ENCODE measurements around the gene RFTN1.

The RFTN1 gene

DNA sequence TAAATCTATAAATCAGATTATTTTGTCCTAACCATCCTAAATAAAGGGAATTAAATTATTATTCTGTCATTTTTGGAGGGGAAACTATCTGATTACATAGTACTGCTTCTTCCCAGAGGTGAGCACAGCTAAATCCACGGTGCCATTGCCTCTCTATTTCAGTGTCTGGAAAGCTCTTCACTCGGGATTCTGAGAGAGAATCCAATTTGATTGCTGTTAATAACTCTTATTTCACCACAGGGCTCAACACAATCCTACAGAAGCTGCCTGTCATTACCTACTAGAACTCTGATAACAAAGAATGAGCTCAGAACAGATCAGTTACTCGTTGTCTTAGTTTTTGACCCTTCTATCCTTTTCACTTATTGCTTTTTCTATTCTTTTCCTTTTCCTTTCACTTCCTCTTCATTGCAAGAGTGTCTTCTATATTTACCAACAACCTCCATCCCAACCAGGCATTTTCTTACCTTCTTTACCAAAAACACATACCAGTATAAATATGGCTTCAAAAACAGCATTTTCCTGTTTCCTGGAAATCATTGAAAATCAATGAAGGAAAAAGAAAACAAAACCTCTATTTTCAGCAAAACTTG lies 218.1 kb downstream of the RFTN1 start:
- no peak for DNase-seq

DNA sequence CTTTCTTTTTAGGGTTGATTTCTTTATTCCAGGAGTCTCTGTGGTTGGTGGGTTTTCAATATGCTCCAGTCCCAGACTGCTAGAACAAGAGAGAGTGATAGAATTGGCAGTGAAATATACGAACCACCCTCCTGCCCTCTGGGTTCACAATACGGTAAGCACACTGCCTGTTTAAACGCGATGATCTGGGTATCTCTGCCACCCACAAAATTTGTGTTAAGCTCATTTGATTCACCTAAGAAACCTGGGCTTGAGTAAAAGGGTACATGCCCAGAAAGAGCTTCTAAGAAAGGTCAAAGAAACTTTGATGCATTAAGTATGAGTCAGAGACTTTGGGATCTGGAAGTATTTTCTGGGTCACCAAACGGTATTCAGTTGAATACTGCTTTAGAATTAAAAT lies 218.7 kb downstream of the RFTN1 start:
- no peak for DNase-seq

DNA sequence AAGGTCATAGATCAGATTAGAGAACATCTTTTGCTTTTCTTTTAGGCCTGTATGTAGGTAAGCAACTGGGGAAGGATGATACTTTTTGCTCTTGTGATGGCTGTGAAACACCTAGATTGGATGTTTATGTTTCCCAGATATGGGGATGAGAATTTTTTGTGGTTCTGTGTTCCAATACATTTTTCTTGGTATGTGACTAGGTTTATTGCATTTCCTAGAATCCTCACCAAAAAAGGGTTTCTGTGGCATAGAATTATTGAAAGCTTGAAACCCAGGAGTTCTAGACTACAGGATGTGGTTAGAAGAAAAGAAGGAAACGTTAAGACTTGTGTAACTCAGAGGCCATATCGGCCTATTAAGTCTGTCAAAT lies 222.7 kb downstream of the RFTN1 start:
- DNase-seq: no peak

DNA sequence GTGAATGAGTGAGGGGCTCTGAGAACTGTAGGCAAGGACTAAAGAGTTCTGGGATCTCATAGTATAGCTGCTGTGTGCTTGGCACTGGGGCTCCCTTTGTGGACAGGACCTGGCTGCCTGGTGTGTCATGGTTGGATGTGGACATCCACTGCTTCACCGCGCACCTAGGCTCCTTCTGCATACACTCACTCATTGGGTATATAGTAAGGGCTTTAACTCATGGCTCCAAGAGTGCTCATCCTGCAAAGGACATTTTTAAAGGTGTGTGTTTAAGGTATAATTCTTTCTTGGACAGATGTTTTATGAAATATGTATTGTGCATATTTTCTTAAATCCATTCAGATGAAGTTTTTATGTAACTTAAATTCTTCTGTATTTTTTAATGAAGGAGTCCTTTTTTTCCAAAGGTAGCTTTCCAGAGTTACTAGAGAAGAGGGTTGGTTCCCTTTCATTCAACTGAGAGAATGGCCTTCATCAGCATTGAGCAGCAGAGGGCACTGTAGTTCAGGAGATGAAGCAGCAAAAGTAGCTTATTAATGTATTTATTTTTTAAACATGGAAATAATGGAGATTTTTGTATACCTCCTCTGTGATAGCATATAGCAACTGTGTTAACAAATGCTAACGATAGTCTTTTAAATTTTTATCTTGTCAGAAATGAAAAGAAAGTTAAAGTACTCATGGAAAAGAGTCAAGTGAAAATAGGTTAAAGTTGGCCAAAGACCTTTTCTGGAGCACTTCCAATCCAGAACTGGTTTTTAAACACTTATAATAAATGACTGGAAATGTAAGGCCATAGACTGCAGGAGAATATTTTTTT lies 223.3 kb downstream of the RFTN1 start:
- peak; percentile 40 for DNase-seq

DNA sequence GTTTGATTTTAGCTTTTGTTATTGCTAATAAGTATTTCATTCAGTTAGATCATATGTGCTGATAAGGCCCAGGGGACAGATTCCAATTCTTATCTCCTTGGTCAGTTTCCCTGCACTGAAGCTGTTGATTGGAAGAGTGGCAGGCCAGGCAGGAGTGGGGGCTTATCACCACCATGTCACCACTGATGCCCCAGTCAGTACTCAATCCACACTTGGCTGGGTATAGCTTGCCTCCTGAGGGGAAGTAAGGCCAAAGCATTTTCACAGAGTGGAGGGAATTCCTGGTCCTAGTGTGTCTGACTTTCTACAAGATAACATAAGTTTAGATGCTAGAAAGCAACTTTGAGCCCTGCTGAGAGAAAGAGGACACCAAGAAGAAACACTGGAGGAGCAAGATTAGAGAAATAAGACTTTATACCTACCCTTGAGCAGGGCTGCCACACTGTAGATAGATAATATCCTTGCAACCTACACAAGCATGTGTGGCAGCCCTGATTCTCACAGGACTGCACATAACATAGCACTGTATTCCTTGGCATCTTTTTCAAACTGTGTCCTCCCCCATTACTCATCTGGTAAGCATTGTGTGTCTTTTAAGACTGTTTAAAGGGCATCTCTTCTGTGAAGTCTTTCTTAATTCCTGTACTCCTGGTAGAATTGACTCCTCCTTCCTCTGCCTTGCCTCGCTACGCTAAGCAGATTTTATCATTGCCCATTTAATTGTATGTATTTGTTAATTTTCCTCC lies 224.2 kb downstream of the RFTN1 start:
- no peak for DNase-seq

DNA sequence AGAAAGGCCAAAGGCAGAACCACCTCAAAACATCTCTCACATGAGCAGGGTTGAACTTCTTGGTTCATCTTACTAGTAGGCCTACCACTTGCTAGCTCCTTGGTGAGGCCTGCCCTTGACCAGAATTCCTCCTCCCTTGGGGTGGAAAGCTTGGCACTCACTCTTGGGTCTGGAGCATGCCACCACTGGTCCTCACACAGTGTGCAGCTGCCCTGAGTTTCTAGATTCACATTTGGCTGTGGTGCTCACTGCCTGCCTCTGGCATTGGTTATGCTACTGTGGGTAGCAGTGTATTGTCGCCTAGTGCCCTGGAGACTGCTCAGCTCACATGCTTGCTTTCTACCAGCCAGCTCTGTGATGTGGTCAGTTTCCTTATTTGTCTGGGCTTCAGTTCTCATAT lies 224.8 kb downstream of the RFTN1 start:
- DNase-seq: no peak

DNA sequence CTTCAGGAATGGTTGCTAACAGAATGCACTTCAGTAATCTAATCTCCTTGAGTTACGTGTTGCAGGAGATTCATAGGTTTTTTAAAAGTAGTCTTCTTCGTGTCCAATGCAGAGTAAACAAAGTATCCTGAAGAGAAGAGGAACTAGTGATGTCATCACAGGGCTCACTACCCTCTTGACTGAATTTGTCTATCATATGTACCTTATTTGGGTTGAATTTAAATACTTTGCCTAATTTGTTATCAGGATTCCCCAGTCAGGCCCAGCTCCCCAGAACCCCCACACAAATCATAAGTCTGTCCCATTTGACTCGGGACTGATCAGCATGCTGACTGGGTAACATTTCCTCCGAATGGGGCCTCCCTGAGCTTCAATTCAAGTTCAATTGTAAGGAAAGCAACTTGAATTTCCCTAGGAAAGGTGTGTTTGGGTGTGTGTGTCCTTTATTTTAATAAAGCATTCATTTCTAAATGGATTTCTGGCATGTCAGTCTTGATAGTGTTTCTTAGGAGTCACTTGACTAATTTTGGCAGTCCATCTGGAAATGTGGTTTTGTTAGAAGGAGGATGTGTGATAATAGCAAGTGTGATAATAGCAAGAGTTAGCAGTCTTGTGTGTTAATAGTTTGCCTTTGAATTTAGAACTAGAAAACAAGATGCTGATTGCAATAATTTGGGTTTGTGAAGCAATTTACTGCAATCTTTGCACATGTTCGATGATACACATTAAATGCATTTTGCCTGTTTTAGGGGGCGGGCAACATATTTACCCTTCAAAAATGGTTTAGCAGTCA lies 226.6 kb downstream of the RFTN1 start:
- no peak for DNase-seq

DNA sequence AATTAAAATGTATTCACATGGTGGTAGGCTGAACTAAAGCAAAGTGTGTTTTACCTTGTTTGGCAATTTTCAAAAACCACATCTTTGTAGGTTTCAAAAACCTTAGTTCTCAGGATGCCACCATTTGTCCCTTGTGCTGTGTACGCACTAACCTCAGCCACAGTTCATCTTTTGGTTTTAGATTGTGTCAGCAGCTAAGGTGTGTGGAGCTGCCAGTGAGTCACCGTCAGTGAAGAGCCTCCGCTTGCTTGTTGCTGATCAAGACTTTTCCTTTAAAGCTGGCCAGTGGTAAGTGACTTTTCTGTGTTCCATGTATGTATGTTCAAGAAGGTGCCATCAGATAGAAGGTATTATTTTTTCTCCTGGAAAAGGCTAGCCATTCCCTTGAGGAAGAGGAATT lies 227.3 kb downstream of the RFTN1 start:
- DNase-seq: peak; percentile 81

DNA sequence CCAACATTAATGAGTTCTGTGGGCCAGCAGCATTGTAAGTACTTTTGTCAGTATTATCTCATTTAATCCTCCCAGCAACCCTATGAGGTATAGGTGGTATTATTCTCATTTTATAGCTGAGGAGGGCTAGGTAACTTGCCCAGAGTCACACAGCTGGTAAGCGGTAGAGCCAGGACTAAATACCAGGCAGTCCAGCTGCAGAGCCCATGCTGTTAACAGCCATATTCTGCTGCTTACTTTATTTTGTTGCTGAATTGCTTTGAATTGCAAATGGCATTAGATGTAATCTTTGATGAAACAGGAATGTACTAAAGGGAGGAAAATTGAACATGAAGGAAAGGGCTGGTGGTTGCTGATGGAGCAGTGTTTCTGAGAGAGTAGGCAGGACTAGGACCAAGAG lies 228.9 kb downstream of the RFTN1 start:
- DNase-seq: no peak

DNA sequence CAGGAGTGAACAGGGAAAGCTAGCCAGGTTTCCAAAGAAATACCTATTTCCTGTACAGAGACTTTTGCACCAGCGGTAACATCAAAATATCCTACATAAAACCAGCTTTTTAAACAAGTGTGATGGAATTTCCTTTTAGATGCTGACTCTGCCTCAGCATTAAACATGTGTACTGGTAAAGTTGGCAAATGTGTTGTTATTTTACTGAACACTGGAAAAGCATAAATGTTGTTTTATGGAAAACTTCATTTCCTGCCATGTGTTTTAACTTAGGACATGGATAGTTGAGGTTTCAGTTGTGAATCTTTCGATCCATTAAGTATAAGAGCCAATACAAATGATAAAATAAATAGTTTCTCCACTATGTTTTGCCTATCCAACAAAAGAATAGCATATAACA lies 232.8 kb downstream of the RFTN1 start:
- no peak for DNase-seq

DNA sequence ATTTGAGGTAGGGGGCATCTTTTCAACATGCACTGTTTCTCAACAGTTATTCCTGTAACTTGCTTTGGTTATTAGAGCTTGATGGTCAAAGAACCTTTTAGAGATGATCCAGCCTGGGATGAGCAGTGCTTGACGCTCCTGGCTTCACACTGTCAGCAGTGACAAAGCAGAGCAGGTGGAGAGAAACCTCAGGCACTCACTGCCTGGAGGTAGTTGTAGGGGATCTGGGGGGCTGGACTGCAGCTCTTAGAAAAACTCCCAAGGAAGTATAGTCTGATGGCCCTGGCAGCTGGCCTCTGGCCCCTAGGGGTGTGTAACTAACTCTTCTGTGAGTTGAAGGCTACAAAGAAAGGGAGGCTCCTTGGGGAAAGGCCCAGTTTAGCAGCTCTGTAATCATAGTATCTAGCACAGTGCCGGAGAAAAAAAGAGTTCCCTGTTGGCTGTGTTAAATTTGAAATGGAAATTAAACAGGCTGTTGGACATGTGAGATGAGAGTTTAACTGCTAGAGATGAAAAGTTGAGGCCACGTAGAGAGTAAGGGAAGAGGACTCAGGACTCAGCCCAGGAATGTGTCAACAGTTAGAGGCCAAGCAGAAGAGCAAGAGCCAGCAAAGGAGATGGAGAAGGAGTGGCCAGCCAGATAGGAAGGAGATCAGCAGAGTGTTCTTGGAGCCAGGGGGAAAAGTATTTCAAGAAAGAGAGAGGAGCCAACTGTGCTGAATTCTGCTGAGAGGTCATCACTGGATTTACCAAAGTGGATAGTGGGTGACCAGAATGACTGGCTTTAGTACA lies 234.3 kb downstream of the RFTN1 start:
- DNase-seq: no peak

DNA sequence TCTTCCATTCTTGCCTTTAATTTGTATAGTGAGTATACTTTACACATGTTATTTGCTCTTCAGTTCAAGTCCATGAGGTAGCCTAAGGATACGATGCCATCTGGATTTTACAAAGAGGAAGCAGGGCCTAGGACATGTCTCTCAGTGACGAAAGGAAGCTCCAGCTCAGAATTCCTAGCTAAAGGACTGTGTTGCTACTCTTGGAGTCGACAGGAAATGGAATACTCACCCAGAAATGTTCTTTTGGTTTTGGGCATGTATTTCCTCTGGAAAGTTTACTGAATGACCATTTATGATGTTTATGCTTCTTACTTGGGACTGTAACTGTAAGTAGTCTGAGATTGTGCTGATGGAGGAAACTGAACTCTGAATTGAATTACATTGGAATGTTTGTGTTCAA lies 236.0 kb downstream of the RFTN1 start:
- DNase-seq: no peak

DNA sequence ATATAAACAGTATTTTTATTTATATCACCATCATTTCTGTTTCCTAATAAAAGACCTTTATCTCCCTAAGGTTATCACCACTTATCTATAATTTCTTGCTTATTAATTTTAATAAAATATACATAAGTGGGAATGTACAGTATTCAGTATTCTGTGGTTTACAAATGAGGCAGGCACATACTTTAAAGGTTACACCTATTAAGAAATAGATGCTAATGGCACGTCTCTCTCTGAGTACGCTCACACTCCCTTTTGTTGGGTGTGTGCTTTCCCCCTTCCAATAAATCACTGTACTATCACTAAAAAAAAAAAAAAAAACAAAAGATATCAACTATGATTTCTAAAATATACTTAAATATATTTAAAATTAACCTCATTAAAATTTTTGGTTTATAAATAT lies 239.6 kb downstream of the RFTN1 start:
- no peak for DNase-seq

DNA sequence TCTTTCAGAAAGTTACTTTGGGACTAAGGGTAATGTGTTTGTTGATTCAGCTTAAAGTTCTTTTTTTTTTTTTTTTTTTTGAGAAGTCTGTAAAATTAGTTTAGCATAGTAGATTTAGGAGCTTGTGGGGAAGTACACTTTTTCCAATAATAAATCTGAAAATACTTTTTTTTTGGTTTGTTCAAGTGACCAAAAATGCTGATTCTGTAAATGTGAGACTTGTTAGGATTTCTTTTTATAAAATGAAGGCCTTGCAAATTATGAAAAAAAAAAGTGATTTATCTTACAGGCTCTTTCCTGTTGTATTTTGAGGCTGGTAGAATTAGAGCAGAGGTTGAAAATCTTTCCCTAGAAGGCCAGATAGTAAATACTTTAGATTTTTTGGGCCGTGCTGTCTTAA lies 240.9 kb downstream of the RFTN1 start:
- DNase-seq: no peak

DNA sequence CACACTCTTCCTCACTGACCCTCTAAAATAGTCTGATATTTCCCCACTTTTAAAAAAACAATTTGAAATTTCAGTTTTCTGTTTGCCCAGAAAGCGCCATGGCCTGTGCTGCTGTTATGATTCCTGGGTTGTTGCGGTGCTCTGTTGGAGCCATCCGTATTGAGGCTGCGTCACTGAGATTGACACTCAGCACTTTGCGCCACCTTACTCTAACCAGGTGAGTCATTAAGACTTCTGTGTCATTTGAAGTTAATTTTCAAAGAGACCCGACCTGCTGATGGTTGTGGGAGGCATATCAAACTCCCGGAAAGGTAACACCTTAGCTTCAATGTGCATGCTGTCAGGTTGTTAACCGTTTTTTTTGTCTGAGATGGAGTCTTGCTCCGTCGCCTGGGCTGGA lies 242.6 kb downstream of the RFTN1 start:
- DNase-seq: no peak

DNA sequence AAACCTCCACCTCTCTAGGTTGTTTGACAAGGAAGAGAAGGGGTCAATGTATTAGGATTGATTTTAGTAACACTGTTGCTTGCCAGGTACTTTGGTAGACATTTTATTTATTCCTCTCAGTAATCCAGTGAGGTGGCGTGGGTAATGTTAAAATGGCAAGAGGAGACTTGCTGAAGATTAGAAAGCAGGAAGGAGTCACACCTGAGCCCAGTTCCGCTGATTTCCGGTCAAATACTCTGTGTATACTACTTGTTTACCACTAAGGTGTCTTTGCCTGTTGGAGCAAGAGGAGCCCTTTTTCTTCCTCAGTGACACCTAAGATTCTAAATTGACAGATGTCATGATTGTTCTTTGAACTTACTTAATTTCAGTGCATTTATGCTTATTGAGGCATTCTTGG lies 246.8 kb downstream of the RFTN1 start:
- DNase-seq: no peak
